OCI-LY3 (cell line): ENCODE measurements around the gene MAGEB16.

Experiments used
- H2AFZ ChIP-seq: fragments of 200-600, 300-600 bp; shearing (Covaris generic); 2 replicates; pipeline ENCODE4 v1.6.0; 2014; ENCODE audit warnings: antibody characterized with exemption, low read depth, low read length
- H3K27ac ChIP-seq: fragments of 200-600, 300-600 bp; sonication (generic); 2 replicates; pipeline ENCODE4 v1.5.1; 2014; ENCODE audit warnings: mild to moderate bottlenecking, low read length, moderate library complexity, mixed read lengths
- H3K27me3 ChIP-seq: fragments of 200-600, 300-600 bp; sonication (generic); 2 replicates; pipeline ENCODE4 v1.6.1; 2014; ENCODE audit warnings: low read depth, low read length, mixed read lengths
- H3K36me3 ChIP-seq: fragments of 200-600, 300-600 bp; sonication (generic); replicated peaks from 2 replicates; pipeline ENCODE3; 2014; ENCODE audit warnings: low read depth, low read length, mixed read lengths
- H3K4me1 ChIP-seq: fragments of 300-600, 200-600 bp; sonication (generic); 2 replicates; pipeline ENCODE4 v1.6.1; 2014; ENCODE audit warnings: low read length, mixed read lengths
- H3K4me2 ChIP-seq: fragments of 200-600, 300-600 bp; sonication (generic); 2 replicates; pipeline ENCODE4 v1.6.1; 2014; ENCODE audit warnings: low read length, mixed read lengths
- H3K4me3 ChIP-seq: fragments of 300-600, 200-600 bp; sonication (generic); 2 replicates; pipeline ENCODE4 v1.5.1; 2014; ENCODE audit warnings: antibody characterized with exemption, mild to moderate bottlenecking, low read length, moderate library complexity
- H3K79me2 ChIP-seq: fragments of 300-600, 200-600 bp; shearing (Covaris generic); 2 replicates; pipeline ENCODE4 v1.6.1; 2014; ENCODE audit warnings: mild to moderate bottlenecking, low read length, mixed read lengths
- H3K9ac ChIP-seq: fragments of 300-600, 200-600 bp; shearing (Covaris generic); 2 replicates; pipeline ENCODE4 v1.6.0; 2014; ENCODE audit warnings: mild to moderate bottlenecking, low read length, moderate library complexity
- H3K9me3 ChIP-seq: fragments of 200-600, 300-600 bp; shearing (Covaris generic); 2 replicates; pipeline ENCODE4 v1.6.1; 2014; ENCODE audit warnings: low read length, mixed read lengths; ENCODE audit not compliant: insufficient read depth
- H4K20me1 ChIP-seq: fragments of 200-600, 300-600 bp; sonication (generic); 2 replicates; pipeline ENCODE4 v1.6.1; 2016; ENCODE audit warnings: low read length, mixed read lengths; ENCODE audit not compliant: insufficient read depth
- EZH2phosphoT487 ChIP-seq: fragments of 200-600 bp; shearing (Covaris generic); IDR thresholded peaks from 2 replicates; pipeline ENCODE4 v1.6.1; 2018; ENCODE audit warnings: antibody characterized with exemption, mixed run types, low read depth
- TF ChIP-seq, protein P1 (sequence below): fragments of 200-600, 300-600 bp; sonication (generic); IDR thresholded peaks from 2 replicates; pipeline ENCODE4 v1.5.1; 2014; ENCODE audit warnings: antibody characterized with exemption, low read length, low read depth

Gene MAGEB16

DNA sequence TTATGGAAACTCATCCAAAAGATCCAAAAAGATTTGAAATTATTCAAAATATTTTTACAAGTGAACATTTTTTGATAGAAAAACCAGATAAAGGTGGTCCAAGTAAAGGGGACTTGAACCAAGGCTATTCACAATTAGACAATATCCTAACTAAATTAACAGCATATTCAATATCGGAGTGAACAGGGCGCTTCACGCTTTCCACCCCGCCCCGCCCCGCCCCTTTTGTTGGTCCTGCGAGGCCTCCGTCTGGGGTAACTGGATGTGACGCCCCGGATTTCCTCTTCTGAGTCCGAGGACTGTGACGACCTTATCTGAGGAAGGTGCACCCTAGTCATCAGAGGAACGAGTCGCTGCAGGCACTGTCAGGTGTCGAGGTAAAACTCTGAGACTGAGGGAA, at the start of gene MAGEB16:
Gene MAGEB16 (plus strand): TSS at position 301 of the 400 bp plus-strand sequence. CDS start 3,855 bp downstream, outside the sequence.
- Histone ChIP-seq H3K4me1 (peaks cover 3% of the 10 kb centered on the region; the same call in 1 of the 2 replicates), H3K79me2 (no peaks in the 10 kb centered on the region), H3K27me3 (no peaks in the 10 kb centered on the region), H4K20me1 (no peaks in the 10 kb centered on the region), H3K4me2 (no peak within 1 kb of the TSS), H3K36me3 (no peaks in the 10 kb centered on the region), H3K27ac (no peak within 1 kb of the TSS), H2AFZ (no peak within 1 kb of the TSS), H3K9me3 (no peaks in the 10 kb centered on the region), H3K9ac (no peak within 1 kb of the TSS), H3K4me3 (no peak within 1 kb of the TSS)
- no peak for TF ChIP-seq EZH2phosphoT487
- TF ChIP-seq, protein P1, sequence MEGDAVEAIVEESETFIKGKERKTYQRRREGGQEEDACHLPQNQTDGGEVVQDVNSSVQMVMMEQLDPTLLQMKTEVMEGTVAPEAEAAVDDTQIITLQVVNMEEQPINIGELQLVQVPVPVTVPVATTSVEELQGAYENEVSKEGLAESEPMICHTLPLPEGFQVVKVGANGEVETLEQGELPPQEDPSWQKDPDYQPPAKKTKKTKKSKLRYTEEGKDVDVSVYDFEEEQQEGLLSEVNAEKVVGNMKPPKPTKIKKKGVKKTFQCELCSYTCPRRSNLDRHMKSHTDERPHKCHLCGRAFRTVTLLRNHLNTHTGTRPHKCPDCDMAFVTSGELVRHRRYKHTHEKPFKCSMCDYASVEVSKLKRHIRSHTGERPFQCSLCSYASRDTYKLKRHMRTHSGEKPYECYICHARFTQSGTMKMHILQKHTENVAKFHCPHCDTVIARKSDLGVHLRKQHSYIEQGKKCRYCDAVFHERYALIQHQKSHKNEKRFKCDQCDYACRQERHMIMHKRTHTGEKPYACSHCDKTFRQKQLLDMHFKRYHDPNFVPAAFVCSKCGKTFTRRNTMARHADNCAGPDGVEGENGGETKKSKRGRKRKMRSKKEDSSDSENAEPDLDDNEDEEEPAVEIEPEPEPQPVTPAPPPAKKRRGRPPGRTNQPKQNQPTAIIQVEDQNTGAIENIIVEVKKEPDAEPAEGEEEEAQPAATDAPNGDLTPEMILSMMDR: no peak

DNA sequence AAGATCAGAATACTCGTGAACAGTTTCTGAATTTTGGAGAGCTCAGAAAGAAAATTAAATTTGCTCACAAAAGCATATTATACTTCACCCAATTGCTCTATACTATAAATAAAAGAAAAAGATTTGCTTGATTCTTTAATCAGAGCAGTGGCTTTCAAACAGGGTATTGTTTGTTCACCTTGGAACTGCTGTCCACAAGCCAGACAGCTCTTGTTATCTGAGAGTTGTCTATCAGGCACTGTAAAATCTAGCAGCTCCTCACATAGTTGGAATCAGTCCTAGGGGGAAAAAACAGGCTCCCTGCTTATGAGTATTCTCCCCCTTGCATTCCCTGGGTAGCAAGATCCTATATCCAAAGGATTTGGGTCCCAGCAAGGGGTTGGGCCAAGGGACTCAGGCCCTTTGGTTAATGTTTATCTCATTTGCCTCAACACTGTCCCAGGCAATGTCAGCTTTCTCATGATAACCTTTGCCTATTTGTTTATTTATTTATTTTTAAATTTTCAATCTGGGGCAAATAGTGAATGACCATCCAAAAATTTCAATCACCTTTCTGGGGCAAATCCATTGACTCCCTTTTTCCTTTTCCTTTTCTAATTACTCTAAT, 24.1 kb upstream of the MAGEB16 start:
- no peaks in the 10 kb centered on the region for H3K4me1 ChIP-seq
- no peak overlapping the region for H3K4me2 ChIP-seq
- H3K27me3 ChIP-seq: no peaks in the 10 kb centered on the region
- H3K4me3 ChIP-seq: no peak overlapping the region
- H4K20me1 ChIP-seq: no peaks in the 10 kb centered on the region
- no peak overlapping the region for H3K27ac ChIP-seq
- no peak overlapping the region for H3K9ac ChIP-seq
- no peaks in the 10 kb centered on the region for H3K9me3 ChIP-seq
- no peaks in the 10 kb centered on the region for H3K79me2 ChIP-seq
- H3K36me3 ChIP-seq: no peaks in the 10 kb centered on the region
- TF ChIP-seq, protein P1: no peak
- TF ChIP-seq EZH2phosphoT487: no peak
- H2AFZ ChIP-seq: no peak overlapping the region

DNA sequence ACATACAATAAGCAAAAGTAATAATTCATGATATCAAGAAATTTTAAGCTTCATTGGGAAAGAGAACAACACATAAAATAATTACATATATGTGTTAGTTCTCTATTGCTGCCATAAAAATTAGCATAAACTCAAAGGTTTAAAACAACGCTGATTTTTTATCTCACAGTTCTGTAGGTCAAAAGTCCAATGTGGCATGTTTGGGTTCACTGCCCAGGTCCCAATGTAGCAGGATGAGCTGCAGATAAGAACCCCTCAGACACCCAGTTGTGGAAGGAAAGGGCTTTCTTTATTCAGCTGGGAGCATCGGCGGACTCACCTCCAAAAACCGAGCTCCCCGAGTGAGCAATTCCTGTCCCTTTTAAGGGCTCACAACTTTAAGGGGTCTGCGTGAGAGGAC, 13.1 kb upstream of the MAGEB16 start:
- H3K27me3 ChIP-seq: no peaks in the 10 kb centered on the region
- no peak overlapping the region for H2AFZ ChIP-seq
- no peaks in the 10 kb centered on the region for H4K20me1 ChIP-seq

DNA sequence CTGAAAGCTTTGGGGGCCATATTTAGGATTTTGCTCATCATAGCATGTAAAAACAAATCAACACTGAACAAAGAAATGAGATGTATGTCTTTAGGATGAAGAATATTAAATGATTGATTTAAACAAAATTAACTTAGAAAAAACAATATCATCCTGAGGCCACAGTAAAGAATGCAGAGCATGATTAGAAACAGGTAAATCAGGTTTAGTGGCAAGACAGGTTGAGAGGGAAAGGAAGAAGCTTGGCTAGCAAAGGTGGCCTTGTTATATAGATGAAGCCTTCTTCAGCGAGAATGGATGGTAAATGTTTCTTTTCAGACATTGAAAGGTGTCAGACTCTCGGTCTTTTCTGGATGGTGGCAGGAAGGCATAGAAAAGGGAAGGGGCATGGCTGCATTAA, 11.9 kb upstream of the MAGEB16 start:
- H3K9me3 ChIP-seq: no peaks in the 10 kb centered on the region
- no peaks in the 10 kb centered on the region for H3K36me3 ChIP-seq
- H4K20me1 ChIP-seq: no peaks in the 10 kb centered on the region
- H3K4me1 ChIP-seq: no peaks in the 10 kb centered on the region
- no peak overlapping the region for H2AFZ ChIP-seq
- TF ChIP-seq, protein P1: no peak
- TF ChIP-seq EZH2phosphoT487: no peak
- no peak overlapping the region for H3K4me2 ChIP-seq
- H3K79me2 ChIP-seq: no peaks in the 10 kb centered on the region
- H3K27ac ChIP-seq: no peak overlapping the region
- no peak overlapping the region for H3K4me3 ChIP-seq
- H3K9ac ChIP-seq: no peak overlapping the region
- no peaks in the 10 kb centered on the region for H3K27me3 ChIP-seq

More for the DNA sequence above, 13.1 kb upstream of the MAGEB16 start:
- Histone ChIP-seq H3K36me3 (no peaks in the 10 kb centered on the region), H3K27ac (no peak overlapping the region), H3K9ac (no peak overlapping the region), H3K4me2 (no peak overlapping the region), H3K4me1 (no peaks in the 10 kb centered on the region), H3K9me3 (no peaks in the 10 kb centered on the region), H3K4me3 (no peak overlapping the region), H3K79me2 (no peaks in the 10 kb centered on the region)
- TF ChIP-seq EZH2phosphoT487: no peak
- TF ChIP-seq, protein P1: no peak
